Activated CD4-positive, alpha-beta T cell treated with anti-CD3 and anti-CD28 coated beads for 4 hours (primary cell): ENCODE data around the gene CERKL.

Source experiments
- DNase-seq, 2 donors: peaks; one replicate each; pipeline ENCODE4 v3.0.0-alpha.2; 2020

Gene CERKL

DNA sequence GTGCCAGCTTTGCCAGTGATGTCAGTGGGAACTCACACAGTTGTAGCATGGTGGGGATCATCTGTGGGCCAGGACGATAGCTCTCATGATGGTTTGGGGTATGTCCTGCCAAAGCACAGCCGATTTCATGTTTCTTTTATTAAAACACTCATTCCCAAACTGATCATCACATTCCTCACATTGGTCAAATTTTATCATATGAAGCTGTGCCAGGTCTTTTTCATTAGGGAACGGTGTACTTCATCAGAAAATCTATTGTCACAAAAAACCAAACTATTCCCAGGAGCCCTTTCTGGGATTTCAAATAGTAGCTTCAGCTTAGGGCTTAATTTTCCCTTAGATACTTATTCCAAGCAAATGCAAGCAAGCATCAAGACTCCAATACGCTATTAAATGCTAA, 157.7 kb downstream of the CERKL start:
- DNase-seq: no peak
